Midbrain (tissue), 1 donor: Measurements from ENCODE around the gene MDFI.

Source experiments
- DNase-seq: peaks from one replicate; lab custom pipeline; 2025; lab: John Stamatoyannopoulos, UW

Gene MDFI

GRCh38 chr6:41672816-41673703 is 34.8 kb downstream of the MDFI start:
- DNase-seq: no peak

- no peak for DNase-seq
These were observed 35.4 kb downstream of the MDFI start for GRCh38 chr6:41673704-41674000.

DNA sequence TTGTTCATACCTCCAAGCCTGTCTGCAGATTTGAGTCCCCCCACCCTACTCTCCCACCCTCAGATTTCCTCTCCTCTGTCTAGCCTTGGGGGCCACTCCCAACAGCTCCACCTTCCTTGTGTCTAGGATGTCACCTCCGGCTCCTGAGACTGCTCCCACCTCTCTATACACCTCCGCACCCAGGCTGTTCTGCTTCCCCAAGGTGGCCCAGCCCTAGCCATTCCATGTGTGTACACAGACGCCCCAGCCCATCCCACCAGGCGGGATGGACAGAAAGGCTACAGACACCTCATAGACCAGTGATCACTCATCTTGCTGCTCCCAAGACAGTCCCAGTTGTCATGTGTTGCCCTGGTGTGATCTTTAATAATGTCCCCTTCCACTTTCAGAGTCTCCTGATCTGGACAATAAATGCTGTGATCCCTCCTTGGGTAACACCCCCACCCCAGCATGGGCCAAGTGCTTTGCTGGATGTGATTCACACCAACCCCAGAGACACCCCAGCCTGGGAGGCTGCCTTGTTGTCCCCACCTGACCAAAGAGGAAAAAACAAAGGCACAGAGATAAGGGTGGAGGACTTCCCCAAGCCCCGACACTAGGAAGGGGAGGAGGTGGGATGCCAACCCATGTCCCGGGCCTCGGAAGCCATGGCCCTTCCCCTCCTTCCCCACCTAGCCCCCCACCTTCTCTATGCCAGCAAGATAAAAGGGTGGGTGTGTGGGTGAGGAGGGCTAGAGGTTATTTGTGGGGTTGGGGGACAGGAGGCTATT is 36.1 kb downstream of the MDFI start:
- no peak for DNase-seq

GRCh38 chr6:41675176-41675775 is 37.0 kb downstream of the MDFI start:
- no peak for DNase-seq

- DNase-seq: no peak
These were observed 37.7 kb downstream of the MDFI start for GRCh38 chr6:41675992-41676391.

GRCh38 chr6:41676431-41676830 is 38.2 kb downstream of the MDFI start:
- no peak for DNase-seq

- DNase-seq: no peak
These were observed 39.1 kb downstream of the MDFI start for GRCh38 chr6:41677124-41677921.

- DNase-seq: no peak
These were observed 40.3 kb downstream of the MDFI start for GRCh38 chr6:41678511-41679084.

GRCh38 chr6:41679696-41680095 is 41.4 kb downstream of the MDFI start:
- no peak for DNase-seq

- DNase-seq: no peak
These were observed 42.1 kb downstream of the MDFI start for GRCh38 chr6:41680182-41680965.

GRCh38 chr6:41682056-41682477 is 43.8 kb downstream of the MDFI start:
- DNase-seq: peak; percentile 88

DNA sequence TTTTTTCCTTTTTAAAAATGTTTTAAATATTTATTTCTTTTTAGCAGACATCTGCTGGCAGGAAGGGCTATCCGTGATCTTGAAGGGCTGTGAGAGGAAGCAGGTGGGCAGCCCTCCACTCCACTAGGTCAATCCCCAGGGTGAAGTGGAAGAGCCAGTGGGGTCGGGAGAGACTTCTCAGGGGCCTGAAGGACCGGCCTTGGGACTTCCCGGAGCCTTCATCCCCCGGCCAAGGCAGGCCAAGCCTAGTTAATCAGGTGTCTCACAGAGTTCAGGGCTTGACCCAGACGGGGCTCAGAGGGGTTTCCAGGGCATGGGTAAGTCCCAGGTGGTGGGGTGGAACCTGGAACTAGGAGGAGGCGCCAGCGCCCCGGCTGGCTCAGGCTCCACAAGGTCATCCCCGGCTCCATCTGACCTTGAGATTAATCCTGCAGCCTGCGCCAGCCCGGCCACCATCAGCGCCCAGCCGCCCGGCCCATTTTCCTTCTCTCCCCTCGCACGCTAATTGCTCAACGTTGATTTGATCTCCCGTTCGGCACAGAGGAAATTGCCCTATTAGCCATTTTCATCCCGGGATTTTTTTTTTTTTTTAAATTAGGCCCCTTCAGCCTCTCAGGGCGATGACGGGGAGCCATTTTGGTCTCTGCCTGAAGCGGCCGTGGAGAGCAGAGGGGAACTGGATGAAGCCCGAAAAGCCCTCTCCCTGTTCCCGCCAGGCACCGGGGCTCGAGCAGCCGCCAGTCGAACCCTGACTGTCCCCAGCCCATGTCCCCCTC is 44.4 kb downstream of the MDFI start:
- DNase-seq: no peak

DNA sequence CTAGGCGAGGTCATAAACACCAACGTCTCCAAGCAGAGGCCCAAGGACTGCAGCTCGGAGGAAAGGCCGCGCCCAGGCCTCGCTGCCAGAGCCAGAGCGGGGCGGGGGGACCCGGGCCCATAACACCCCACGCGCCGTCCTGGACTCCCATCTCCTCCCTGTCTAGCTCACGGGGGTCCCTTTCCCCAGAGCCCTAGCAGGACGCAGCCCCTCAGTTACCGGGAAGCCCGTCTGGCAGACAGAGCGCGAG is 44.9 kb downstream of the MDFI start:
- DNase-seq: no peak

GRCh38 chr6:41683523-41684310 is 45.4 kb downstream of the MDFI start:
- peak; percentile 89 for DNase-seq

- no peak for DNase-seq
These were observed 46.3 kb downstream of the MDFI start for GRCh38 chr6:41684311-41685180.

DNA sequence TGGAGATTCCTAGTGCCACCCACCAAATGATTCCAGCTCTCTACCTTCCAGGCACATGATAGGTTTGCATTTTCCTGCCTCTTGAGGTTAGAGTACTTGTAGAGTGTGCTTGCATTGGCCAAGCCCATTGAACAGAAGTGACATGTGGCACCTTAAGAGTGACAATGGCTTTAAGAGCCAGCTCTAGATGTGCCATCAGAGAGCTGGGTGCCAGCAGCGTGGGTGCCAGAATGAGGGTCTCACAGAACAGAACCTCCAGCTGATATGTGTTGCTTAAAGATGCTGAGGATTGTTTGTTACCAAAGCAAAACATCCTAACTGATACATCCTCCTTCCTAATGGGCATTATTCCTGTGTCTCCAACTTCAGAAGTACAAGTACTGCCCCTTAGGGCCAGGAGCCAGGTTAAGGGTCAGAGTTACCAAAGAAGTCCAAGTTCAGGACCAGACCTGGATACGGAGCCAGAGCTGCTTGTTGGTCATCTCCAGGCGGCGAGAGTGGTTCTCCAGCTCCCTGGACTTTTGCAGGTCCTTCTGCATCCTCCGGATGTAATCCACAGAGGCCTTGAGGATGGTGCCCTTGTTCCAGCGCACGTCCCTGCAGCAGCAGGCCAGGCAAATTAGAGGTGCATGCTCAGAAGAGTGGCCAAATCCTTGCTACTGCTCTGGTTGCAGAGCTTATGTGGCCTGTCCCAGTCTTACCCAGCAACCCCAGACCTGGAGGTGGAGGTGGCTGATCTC is 47.5 kb downstream of the MDFI start:
- no peak for DNase-seq

- no peak for DNase-seq
These were observed 49.4 kb downstream of the MDFI start for GRCh38 chr6:41687501-41688175.
